ENCODE results near the gene PRPF18. TPM values are rescaled to one million over a fixed set of nuclear protein-coding genes. Genes with fewer than 3 reads are reported as not detected.

The PRPF18 gene
- total and polyA plus RNA-seq, 5 donors from 2014 or later = 29.6 to 43.7 (median 40.9) TPM

DNA sequence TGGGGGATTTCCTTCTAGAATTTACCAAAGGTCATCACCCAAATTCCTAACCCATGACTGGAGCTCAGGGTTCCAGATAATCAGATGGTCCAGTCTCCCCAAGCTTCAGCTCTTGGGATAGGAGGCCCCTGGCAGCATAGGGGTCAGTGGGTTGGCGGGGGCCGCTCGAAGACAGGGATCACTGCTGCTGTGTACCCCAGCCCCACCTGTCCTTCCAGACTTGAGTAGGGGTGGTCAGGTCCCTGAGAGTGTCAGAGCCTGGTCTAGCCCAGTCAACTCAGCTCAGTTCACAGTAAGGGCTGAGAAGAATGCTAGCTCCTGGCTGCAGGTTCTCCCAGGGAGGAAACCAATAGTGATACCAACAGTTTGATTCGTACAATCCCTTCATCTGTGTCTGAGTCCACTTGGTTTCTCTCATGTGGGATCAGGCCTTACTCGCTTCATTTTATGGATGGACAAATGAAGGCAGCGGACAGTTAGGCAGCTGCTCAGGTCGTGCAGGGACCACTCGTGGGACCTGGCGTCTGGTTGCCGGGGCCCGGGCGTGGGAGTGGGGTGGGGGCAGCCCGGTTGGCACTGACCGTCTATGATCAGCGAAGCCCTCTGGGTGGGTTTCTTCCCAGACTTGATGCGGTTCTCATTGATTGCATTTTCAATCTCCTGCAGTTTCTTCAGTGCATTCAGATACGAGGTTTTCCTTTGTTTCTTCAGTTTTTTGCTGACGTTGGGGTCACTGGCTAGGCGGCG is 78.9 kb downstream of the PRPF18 start:
- Histone ChIP-seq H3K36me3 (ENCODE audit: control insufficient read depth, insufficient read depth, low read length) (no peaks in the 10 kb centered on the region), H3K4me1 (ENCODE audit: control insufficient read depth, insufficient read depth, low read length, poor library complexity, severe bottlenecking) (no peaks in the 10 kb centered on the region), H3K27ac (ENCODE audit: insufficient read depth, low read length, poor library complexity, severe bottlenecking) (no peak overlapping the region), H3K4me3 (ENCODE audit: low read depth, low read length) (no peak overlapping the region), H3K27me3 (ENCODE audit: control insufficient read depth, insufficient read depth, low read length) (no peaks in the 10 kb centered on the region), H3K9me3 (ENCODE audit: control insufficient read depth in 2 of 2, low read length in 2 of 2) (no peaks in the 10 kb centered on the region)
- no peak for ATAC-seq (ENCODE audit: low read depth in 2 of 2)
- Mint-ChIP-seq H3K27me3 (no peaks in the 10 kb centered on the region), H3K36me3 (peaks cover 25% of the 10 kb centered on the region), H3K4me3 (no peak overlapping the region), H3K9me3 (no peaks in the 10 kb centered on the region), H3K4me1 (no peaks in the 10 kb centered on the region), H3K27ac (no peak overlapping the region)
- DNase-seq = no peak

DNA sequence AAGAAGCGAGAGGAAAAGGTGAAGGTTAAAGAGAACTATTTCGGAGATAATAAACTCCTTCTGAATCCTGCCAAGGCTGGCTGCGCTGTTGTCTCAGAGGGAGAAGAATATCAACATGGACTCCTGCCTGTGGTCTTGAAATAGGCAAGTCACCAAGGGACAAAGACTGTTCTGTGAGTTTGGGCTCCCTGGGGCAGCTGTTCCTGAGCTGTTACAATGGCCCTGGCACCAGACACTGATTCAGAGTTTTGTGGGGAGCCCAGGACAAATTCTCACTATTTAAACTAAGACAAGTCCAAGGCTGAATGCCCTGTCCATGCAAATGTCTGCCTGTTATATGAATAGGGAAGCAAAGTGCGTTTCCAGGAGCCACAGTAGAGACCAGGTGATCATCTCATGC is 81.4 kb downstream of the PRPF18 start:
- Histone ChIP-seq H3K27me3 (ENCODE audit: control insufficient read depth, insufficient read depth, low read length) (no peaks in the 10 kb centered on the region), H3K36me3 (ENCODE audit: control insufficient read depth, insufficient read depth, low read length) (no peaks in the 10 kb centered on the region), H3K27ac (ENCODE audit: insufficient read depth, low read length, poor library complexity, severe bottlenecking) (no peak overlapping the region), H3K4me1 (ENCODE audit: control insufficient read depth, insufficient read depth, low read length, poor library complexity, severe bottlenecking) (no peaks in the 10 kb centered on the region), H3K4me3 (ENCODE audit: low read depth, low read length) (no peak overlapping the region), H3K9me3 (ENCODE audit: control insufficient read depth in 2 of 2, low read length in 2 of 2) (no peaks in the 10 kb centered on the region)
- Mint-ChIP-seq H3K36me3 (peaks cover 26% of the 10 kb centered on the region), H3K4me1 (no peaks in the 10 kb centered on the region), H3K4me3 (no peak overlapping the region), H3K27ac (no peak overlapping the region), H3K27me3 (no peaks in the 10 kb centered on the region), H3K9me3 (no peaks in the 10 kb centered on the region)
- DNase-seq (no peak), ATAC-seq (ENCODE audit: low read depth in 2 of 2) (no peak)

DNA sequence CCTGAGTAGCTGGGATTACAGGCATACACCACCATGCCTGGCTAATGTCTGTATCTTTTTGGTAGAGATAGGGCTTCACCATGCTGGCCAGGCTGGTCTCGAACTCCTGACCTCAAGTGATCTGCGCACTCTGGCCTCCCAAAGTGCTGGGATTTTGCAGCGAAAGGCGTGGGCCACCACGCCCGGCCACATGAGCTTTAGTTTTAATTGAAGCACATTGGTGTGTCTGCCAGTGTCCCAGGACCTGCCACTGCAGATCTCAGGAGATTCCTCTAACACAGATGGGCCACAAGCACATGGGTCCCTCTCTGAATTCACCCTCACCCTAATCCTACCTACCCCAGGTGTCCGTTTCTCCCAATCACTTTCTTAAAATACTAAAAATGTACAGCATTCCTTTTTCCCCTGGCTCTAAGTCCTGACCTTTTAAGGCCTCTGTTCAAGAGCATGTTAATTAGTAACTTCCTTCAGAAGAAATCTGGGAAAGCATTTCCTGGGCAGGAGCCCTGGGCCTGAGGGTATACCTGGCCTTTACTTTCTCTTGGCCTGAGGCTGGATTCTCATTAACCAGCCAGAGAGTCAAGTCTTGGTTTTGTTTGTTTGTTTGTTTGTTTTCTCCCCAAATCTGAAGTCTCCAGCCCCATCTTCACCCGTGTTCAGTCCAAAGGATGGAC is 82.6 kb downstream of the PRPF18 start:
- Histone ChIP-seq H3K27me3 (ENCODE audit: control insufficient read depth, insufficient read depth, low read length) (no peaks in the 10 kb centered on the region), H3K9me3 (ENCODE audit: control insufficient read depth in 2 of 2, low read length in 2 of 2) (no peaks in the 10 kb centered on the region), H3K4me3 (ENCODE audit: low read depth, low read length) (no peak overlapping the region), H3K27ac (ENCODE audit: insufficient read depth, low read length, poor library complexity, severe bottlenecking) (no peak overlapping the region), H3K4me1 (ENCODE audit: control insufficient read depth, insufficient read depth, low read length, poor library complexity, severe bottlenecking) (no peaks in the 10 kb centered on the region), H3K36me3 (ENCODE audit: control insufficient read depth, insufficient read depth, low read length) (no peaks in the 10 kb centered on the region)
- DNase-seq (no peak), ATAC-seq (ENCODE audit: low read depth in 2 of 2) (no peak)
- peaks cover 26% of the 10 kb centered on the region for H3K36me3 Mint-ChIP-seq
- H3K27ac Mint-ChIP-seq = peak overlapping the region in 1 of 3 donors; percentile 82
- H3K27me3 Mint-ChIP-seq = no peaks in the 10 kb centered on the region
- no peaks in the 10 kb centered on the region for H3K9me3 Mint-ChIP-seq
- H3K4me1 Mint-ChIP-seq = no peaks in the 10 kb centered on the region
- no peak overlapping the region for H3K4me3 Mint-ChIP-seq

DNA sequence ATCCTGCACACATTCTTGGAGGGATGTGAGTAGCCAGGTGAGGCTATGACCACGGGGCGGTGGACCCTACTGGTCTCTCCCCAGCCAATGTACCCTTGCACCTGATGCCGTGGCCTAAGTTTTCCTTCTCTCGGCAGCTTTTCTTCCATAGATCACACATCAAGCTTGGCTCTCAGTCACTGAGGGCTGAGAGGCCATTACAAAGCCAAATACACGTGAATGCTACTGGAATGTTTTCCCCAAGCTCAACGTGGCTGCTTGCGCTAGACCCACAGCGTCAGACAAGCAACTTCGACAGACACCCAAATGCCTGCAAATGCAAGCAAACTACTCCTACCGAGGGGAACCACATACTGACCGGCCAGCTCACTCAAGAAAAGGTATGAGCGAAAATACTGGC is 83.1 kb downstream of the PRPF18 start:
- H3K4me3 ChIP-seq (ENCODE audit: low read depth, low read length) = no peak overlapping the region
- H3K36me3 ChIP-seq (ENCODE audit: control insufficient read depth, insufficient read depth, low read length) = no peaks in the 10 kb centered on the region
- Mint-ChIP-seq H3K4me3 (no peak overlapping the region), H3K27ac (no peak overlapping the region), H3K4me1 (no peaks in the 10 kb centered on the region), H3K27me3 (no peaks in the 10 kb centered on the region), H3K36me3 (peaks cover 26% of the 10 kb centered on the region), H3K9me3 (no peaks in the 10 kb centered on the region)
- ATAC-seq (ENCODE audit: low read depth in 2 of 2) = no peak
- no peak for DNase-seq
- H3K9me3 ChIP-seq (ENCODE audit: control insufficient read depth in 2 of 2, low read length in 2 of 2) = no peaks in the 10 kb centered on the region
- no peak overlapping the region for H3K27ac ChIP-seq (ENCODE audit: insufficient read depth, low read length, poor library complexity, severe bottlenecking)
- no peaks in the 10 kb centered on the region for H3K27me3 ChIP-seq (ENCODE audit: control insufficient read depth, insufficient read depth, low read length)
- H3K4me1 ChIP-seq (ENCODE audit: control insufficient read depth, insufficient read depth, low read length, poor library complexity, severe bottlenecking) = no peaks in the 10 kb centered on the region

DNA sequence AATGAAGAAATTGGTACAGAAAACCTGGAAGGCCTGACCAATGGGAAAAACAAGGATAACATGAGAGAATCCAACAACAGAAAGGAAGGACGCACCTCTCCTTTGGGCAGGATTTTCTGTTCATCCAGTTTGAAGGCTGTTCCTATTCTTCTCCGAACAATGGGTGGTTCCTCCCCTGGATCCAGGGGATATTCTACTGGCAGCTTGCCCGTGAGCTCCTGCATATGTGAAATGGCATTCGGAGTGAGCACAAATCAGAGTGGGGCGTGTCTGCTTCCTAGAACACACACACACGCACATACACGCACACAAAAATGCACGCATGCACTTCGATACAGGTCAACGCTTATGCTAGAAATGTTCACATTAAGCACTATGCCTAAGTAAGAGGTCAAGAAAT is 83.5 kb downstream of the PRPF18 start:
- Histone ChIP-seq H3K36me3 (ENCODE audit: control insufficient read depth, insufficient read depth, low read length) (no peaks in the 10 kb centered on the region), H3K27me3 (ENCODE audit: control insufficient read depth, insufficient read depth, low read length) (no peaks in the 10 kb centered on the region), H3K4me1 (ENCODE audit: control insufficient read depth, insufficient read depth, low read length, poor library complexity, severe bottlenecking) (no peaks in the 10 kb centered on the region), H3K4me3 (ENCODE audit: low read depth, low read length) (no peak overlapping the region), H3K27ac (ENCODE audit: insufficient read depth, low read length, poor library complexity, severe bottlenecking) (no peak overlapping the region), H3K9me3 (ENCODE audit: control insufficient read depth in 2 of 2, low read length in 2 of 2) (no peaks in the 10 kb centered on the region)
- Mint-ChIP-seq H3K4me3 (no peak overlapping the region), H3K36me3 (peaks cover 26% of the 10 kb centered on the region), H3K9me3 (no peaks in the 10 kb centered on the region), H3K27me3 (no peaks in the 10 kb centered on the region), H3K27ac (no peak overlapping the region), H3K4me1 (no peaks in the 10 kb centered on the region)
- ATAC-seq (ENCODE audit: low read depth in 2 of 2) (no peak), DNase-seq (no peak)

DNA sequence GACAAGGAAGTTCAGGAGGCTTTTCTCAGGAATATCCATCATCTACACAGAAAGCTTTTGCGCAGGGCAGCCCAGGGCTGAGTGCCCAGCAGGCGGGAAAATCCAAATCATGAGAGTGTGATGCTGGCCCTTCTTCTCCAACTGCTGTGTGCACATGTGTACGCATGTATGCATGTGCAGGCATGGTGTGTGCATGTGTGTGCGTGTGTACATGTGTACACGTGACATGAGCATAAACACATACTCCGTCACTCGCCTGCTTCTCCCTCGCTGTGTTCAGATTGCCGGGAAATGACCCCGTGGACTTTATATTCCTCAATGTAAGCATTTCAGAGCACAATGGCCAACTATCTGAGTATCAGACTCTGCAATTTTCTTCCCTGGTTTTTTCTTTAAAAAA is 85.1 kb downstream of the PRPF18 start:
- H3K36me3 Mint-ChIP-seq = peaks cover 22% of the 10 kb centered on the region

DNA sequence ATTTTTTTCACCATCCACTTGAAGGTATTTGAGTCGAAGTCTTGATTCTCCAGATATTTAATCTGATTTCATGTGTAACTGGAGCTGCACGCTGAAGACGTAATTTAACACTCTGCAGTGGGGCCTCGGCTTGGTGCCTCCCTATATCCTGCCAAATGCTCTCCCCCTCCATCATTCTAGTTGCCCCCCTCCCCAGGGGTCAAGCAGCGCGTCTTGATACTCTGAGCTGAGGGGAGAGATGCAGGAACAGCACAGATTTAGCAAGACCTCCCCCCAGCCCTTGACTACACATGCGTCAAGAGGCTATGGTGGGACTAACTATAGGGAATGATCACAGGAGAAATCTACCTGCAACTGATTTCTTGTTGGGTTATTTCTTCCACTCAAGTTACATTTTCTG is 85.8 kb downstream of the PRPF18 start:
- H3K9me3 ChIP-seq (ENCODE audit: control insufficient read depth in 2 of 2, low read length in 2 of 2) = no peaks in the 10 kb centered on the region
- H3K27ac ChIP-seq (ENCODE audit: insufficient read depth, low read length, poor library complexity, severe bottlenecking) = no peak overlapping the region
- no peaks in the 10 kb centered on the region for H3K4me1 ChIP-seq (ENCODE audit: control insufficient read depth, insufficient read depth, low read length, poor library complexity, severe bottlenecking)
- H3K4me3 ChIP-seq (ENCODE audit: low read depth, low read length) = no peak overlapping the region
- Mint-ChIP-seq H3K4me3 (no peak overlapping the region), H3K9me3 (no peaks in the 10 kb centered on the region), H3K4me1 (no peaks in the 10 kb centered on the region), H3K36me3 (peaks cover 20% of the 10 kb centered on the region), H3K27ac (no peak overlapping the region), H3K27me3 (no peaks in the 10 kb centered on the region)
- DNase-seq (no peak), ATAC-seq (ENCODE audit: low read depth in 2 of 2) (no peak)
- no peaks in the 10 kb centered on the region for H3K27me3 ChIP-seq (ENCODE audit: control insufficient read depth, insufficient read depth, low read length)
- H3K36me3 ChIP-seq (ENCODE audit: control insufficient read depth, insufficient read depth, low read length) = no peaks in the 10 kb centered on the region

More for the DNA sequence above, 85.1 kb downstream of the PRPF18 start:
- Histone ChIP-seq H3K9me3 (ENCODE audit: control insufficient read depth in 2 of 2, low read length in 2 of 2) (no peaks in the 10 kb centered on the region), H3K4me3 (ENCODE audit: low read depth, low read length) (no peak overlapping the region), H3K27me3 (ENCODE audit: control insufficient read depth, insufficient read depth, low read length) (no peaks in the 10 kb centered on the region), H3K36me3 (ENCODE audit: control insufficient read depth, insufficient read depth, low read length) (no peaks in the 10 kb centered on the region), H3K27ac (ENCODE audit: insufficient read depth, low read length, poor library complexity, severe bottlenecking) (no peak overlapping the region), H3K4me1 (ENCODE audit: control insufficient read depth, insufficient read depth, low read length, poor library complexity, severe bottlenecking) (no peaks in the 10 kb centered on the region)
- no peak overlapping the region for H3K4me3 Mint-ChIP-seq
- ATAC-seq (ENCODE audit: low read depth in 2 of 2) (no peak), DNase-seq (no peak)
- H3K27me3 Mint-ChIP-seq = no peaks in the 10 kb centered on the region
- peak overlapping the region in 1 of 3 donors; percentile 29 for H3K27ac Mint-ChIP-seq
- no peaks in the 10 kb centered on the region for H3K4me1 Mint-ChIP-seq
- no peaks in the 10 kb centered on the region for H3K9me3 Mint-ChIP-seq

DNA sequence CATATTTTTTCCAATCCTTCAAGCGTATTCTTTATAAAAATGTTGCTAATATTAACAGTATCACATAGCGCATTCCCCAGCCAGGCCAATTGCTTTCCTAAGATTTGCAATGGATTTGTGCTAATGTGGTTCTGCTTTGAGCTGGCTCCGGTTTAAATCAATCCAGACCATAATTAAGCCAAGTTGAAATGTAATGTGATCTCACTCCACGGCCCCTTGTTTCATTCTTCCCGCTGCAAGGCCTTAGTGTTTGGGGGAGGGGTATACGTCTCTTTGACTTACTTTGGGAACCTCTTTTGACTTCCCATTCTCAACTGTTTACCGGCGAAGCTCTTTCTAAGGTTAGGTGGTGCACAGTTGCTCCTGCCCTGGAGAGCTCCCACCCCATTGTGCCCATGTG is 86.4 kb downstream of the PRPF18 start:
- Histone ChIP-seq H3K27me3 (ENCODE audit: control insufficient read depth, insufficient read depth, low read length) (no peaks in the 10 kb centered on the region), H3K27ac (ENCODE audit: insufficient read depth, low read length, poor library complexity, severe bottlenecking) (no peak overlapping the region), H3K36me3 (ENCODE audit: control insufficient read depth, insufficient read depth, low read length) (no peaks in the 10 kb centered on the region), H3K4me1 (ENCODE audit: control insufficient read depth, insufficient read depth, low read length, poor library complexity, severe bottlenecking) (no peaks in the 10 kb centered on the region), H3K4me3 (ENCODE audit: low read depth, low read length) (no peak overlapping the region), H3K9me3 (ENCODE audit: control insufficient read depth in 2 of 2, low read length in 2 of 2) (no peaks in the 10 kb centered on the region)
- peaks cover 15% of the 10 kb centered on the region for H3K36me3 Mint-ChIP-seq
- no peak for DNase-seq
- H3K4me1 Mint-ChIP-seq = no peaks in the 10 kb centered on the region
- no peaks in the 10 kb centered on the region for H3K9me3 Mint-ChIP-seq
- H3K27ac Mint-ChIP-seq = no peak overlapping the region
- H3K4me3 Mint-ChIP-seq = no peak overlapping the region
- H3K27me3 Mint-ChIP-seq = no peaks in the 10 kb centered on the region
- no peak for ATAC-seq (ENCODE audit: low read depth in 2 of 2)

Data from CD4-positive, CD25-positive, alpha-beta regulatory T cell (primary cell).